ENCODE data around the gene SLC30A10. TPM values are rescaled to one million over a fixed set of nuclear protein-coding genes. Genes with fewer than 3 reads are reported as not detected.
"Not testable (repeated sequence)": the region's sequence is repeated elsewhere in the genome, so short reads cannot be mapped to it uniquely, and the experiment has no call there.

The SLC30A10 gene
- total RNA-seq, 2 experiments from 2014 or later = not detected

DNA sequence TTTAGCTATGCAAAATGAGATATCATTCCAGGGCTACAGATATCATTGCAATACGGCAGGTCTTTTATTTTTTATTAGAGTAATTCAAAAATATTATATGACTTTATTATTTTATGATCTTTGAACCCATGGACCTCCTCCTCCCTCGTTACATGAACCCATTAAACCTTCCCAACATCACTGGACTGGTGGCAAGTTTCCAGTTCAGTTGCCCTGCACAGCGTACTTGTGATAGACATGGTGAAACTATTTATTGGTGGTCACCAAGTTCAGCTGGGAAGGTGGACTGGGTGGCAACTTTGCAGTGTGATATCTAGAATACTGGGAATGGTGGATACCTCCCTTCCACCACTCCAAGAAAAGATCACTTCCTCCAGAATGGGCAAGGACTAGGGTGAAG is 52.5 kb downstream of the SLC30A10 start:
- ChIA-PET POLR2A (interaction anchor here (0.7 kb wide), 1 partner anchor 50 kb away, joined by 4 read pairs; no protein-coding TSS in a partner anchor), CTCF (ENCODE audit: unreplicated experiment) (no interaction called here)
- no peak overlapping the region for H3K4me3 ChIP-seq (ENCODE audit: low read depth, low read length, poor library complexity, severe bottlenecking)
- no peak overlapping the region for H3K4me2 ChIP-seq (ENCODE audit: low read length)
- BruUV-seq (replicated peaks) = no TSS peak
- no peaks in the 10 kb centered on the region for H3K9me2 ChIP-seq (ENCODE audit: insufficient read depth, low read length)
- no peak overlapping the region for H3K27ac ChIP-seq (ENCODE audit: low read depth, low read length, poor library complexity, severe bottlenecking)
- H3K79me2 ChIP-seq (ENCODE audit: insufficient read depth, low read depth, low read length) = no peaks in the 10 kb centered on the region
- H4K20me1 ChIP-seq (ENCODE audit: insufficient read depth, low read length) = no peaks in the 10 kb centered on the region
- no peaks in the 10 kb centered on the region for H3K4me1 ChIP-seq (ENCODE audit: insufficient read depth, low read length, poor library complexity, severe bottlenecking)
- intact Hi-C loops (cut with micrococcal nuclease; ENCODE audit: unreplicated experiment) = no loop called here
- no peak for DNase-seq (ENCODE audit: low spot score)
- H2AFZ ChIP-seq (ENCODE audit: low read length) = no peak overlapping the region
- H3K9me3 ChIP-seq (ENCODE audit: low read length) = no peaks in the 10 kb centered on the region
- TF ChIP-seq, protein P1, sequence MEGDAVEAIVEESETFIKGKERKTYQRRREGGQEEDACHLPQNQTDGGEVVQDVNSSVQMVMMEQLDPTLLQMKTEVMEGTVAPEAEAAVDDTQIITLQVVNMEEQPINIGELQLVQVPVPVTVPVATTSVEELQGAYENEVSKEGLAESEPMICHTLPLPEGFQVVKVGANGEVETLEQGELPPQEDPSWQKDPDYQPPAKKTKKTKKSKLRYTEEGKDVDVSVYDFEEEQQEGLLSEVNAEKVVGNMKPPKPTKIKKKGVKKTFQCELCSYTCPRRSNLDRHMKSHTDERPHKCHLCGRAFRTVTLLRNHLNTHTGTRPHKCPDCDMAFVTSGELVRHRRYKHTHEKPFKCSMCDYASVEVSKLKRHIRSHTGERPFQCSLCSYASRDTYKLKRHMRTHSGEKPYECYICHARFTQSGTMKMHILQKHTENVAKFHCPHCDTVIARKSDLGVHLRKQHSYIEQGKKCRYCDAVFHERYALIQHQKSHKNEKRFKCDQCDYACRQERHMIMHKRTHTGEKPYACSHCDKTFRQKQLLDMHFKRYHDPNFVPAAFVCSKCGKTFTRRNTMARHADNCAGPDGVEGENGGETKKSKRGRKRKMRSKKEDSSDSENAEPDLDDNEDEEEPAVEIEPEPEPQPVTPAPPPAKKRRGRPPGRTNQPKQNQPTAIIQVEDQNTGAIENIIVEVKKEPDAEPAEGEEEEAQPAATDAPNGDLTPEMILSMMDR (conservative IDR thresholded peaks at IDR 0.05; ENCODE audit: low read length) = no peak
- no peak for TF ChIP-seq EZH2phosphoT487 (IDR thresholded peaks at IDR 0.05; ENCODE audit: borderline replicate concordance, low read depth, low read length)
- no peaks in the 10 kb centered on the region for H3K36me3 ChIP-seq (ENCODE audit: insufficient read depth, low read length)

DNA sequence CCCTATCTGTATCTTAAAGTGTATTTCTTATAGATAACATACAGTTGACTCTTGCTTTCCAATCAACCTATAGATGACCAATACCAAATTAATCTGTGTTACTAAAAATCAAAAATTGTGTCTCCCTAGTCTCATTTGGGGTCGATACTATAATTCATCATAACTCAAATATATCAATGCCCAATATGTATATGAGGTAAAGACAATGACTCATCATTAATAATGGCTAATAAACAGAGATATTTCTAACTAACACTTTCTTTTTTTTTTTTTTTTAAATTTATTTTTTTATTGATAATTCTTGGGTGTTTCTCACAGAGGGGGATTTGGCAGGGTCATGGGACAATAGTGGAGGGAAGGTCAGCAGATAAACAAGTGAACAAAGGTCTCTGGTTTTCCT is 55.8 kb downstream of the SLC30A10 start:
- CTCF ChIA-PET (ENCODE audit: unreplicated experiment); DNase-seq (ENCODE audit: low spot score); H3K36me3 ChIP-seq (ENCODE audit: insufficient read depth, low read length); H3K4me2 ChIP-seq (ENCODE audit: low read length); intact Hi-C loops (cut with micrococcal nuclease; ENCODE audit: unreplicated experiment); H3K4me1 ChIP-seq (ENCODE audit: insufficient read depth, low read length, poor library complexity, severe bottlenecking); BruUV-seq (replicated peaks); H3K9me3 ChIP-seq (ENCODE audit: low read length); POLR2A ChIA-PET; H3K4me3 ChIP-seq (ENCODE audit: low read depth, low read length, poor library complexity, severe bottlenecking); H4K20me1 ChIP-seq (ENCODE audit: insufficient read depth, low read length); H3K9me2 ChIP-seq (ENCODE audit: insufficient read depth, low read length); H3K79me2 ChIP-seq (ENCODE audit: insufficient read depth, low read depth, low read length); H3K27ac ChIP-seq (ENCODE audit: low read depth, low read length, poor library complexity, severe bottlenecking); H2AFZ ChIP-seq (ENCODE audit: low read length): not testable (repeated sequence)

DNA sequence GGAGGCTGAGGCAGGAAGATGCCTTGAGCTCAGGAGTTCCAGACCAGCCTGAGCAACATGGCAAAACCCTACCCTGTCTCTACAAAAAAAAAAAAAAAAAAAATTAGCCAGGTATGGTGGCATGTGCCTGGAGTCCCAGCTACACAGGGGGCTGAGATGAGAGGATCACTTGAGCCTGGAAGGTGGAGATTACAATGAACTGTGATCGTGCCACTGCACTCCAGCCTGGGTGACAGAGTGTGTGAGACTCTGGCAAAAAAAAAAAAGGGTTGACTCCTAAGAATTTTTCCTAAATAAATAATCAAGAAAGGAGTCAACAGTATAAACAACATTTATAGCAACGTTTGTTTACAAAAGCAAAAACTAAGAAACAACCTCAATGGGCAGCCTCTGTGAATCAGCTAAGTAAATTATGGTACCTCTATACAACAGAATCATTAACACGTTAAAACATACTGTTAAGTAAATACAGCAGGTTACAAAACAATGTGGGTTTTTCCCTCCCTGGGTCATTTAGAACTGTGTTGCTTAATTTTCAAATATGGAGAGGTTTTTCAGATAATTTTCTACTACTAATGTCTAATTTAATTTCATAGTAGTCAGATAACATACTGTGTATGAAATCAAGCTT is 56.8 kb downstream of the SLC30A10 start:
- BruUV-seq (replicated peaks) = no TSS peak

DNA sequence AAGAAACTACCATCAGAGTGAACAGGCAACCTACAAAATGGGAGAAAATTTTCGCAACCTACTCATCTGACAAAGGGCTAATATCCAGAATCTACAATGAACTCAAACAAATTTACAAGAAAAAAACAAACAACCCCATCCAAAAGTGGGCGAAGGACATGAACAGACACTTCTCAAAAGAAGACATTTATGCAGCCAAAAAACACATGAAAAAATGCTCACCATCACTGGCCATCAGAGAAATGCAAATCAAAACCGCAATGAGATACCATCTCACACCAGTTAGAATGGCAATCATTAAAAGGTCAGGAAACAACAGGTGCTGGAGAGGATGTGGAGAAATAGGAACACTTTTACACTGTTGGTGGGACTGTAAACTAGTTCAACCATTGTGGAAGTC is 59.7 kb downstream of the SLC30A10 start:
- H3K4me3 ChIP-seq (ENCODE audit: low read depth, low read length, poor library complexity, severe bottlenecking); H3K36me3 ChIP-seq (ENCODE audit: insufficient read depth, low read length); POLR2A ChIA-PET; H3K4me1 ChIP-seq (ENCODE audit: insufficient read depth, low read length, poor library complexity, severe bottlenecking); H2AFZ ChIP-seq (ENCODE audit: low read length); CTCF ChIA-PET (ENCODE audit: unreplicated experiment); H3K4me2 ChIP-seq (ENCODE audit: low read length); H3K79me2 ChIP-seq (ENCODE audit: insufficient read depth, low read depth, low read length); H4K20me1 ChIP-seq (ENCODE audit: insufficient read depth, low read length); BruUV-seq (replicated peaks); H3K27ac ChIP-seq (ENCODE audit: low read depth, low read length, poor library complexity, severe bottlenecking); DNase-seq (ENCODE audit: low spot score); H3K9me3 ChIP-seq (ENCODE audit: low read length); H3K9me2 ChIP-seq (ENCODE audit: insufficient read depth, low read length); intact Hi-C loops (cut with micrococcal nuclease; ENCODE audit: unreplicated experiment): not testable (repeated sequence)

More for the DNA sequence above, 56.8 kb downstream of the SLC30A10 start:
- DNase-seq (ENCODE audit: low spot score) = no peak
- TF ChIP-seq, protein P1 (conservative IDR thresholded peaks at IDR 0.05; ENCODE audit: low read length) = no peak
- no peak for TF ChIP-seq EZH2phosphoT487 (IDR thresholded peaks at IDR 0.05; ENCODE audit: borderline replicate concordance, low read depth, low read length)
- no peaks in the 10 kb centered on the region for H3K9me2 ChIP-seq (ENCODE audit: insufficient read depth, low read length)
- CTCF ChIA-PET (ENCODE audit: unreplicated experiment) = no interaction called here
- H3K4me2 ChIP-seq (ENCODE audit: low read length) = no peak overlapping the region
- H3K27ac ChIP-seq (ENCODE audit: low read depth, low read length, poor library complexity, severe bottlenecking) = no peak overlapping the region
- POLR2A ChIA-PET = interaction anchor here (1.3 kb wide), 1 partner anchor 9 kb away, joined by 4 read pairs; no protein-coding TSS in a partner anchor
- no peaks in the 10 kb centered on the region for H4K20me1 ChIP-seq (ENCODE audit: insufficient read depth, low read length)
- no peaks in the 10 kb centered on the region for H3K4me1 ChIP-seq (ENCODE audit: insufficient read depth, low read length, poor library complexity, severe bottlenecking)
- H3K36me3 ChIP-seq (ENCODE audit: insufficient read depth, low read length) = no peaks in the 10 kb centered on the region
- no peaks in the 10 kb centered on the region for H3K9me3 ChIP-seq (ENCODE audit: low read length)
- no peak overlapping the region for H2AFZ ChIP-seq (ENCODE audit: low read length)
- no peak overlapping the region for H3K4me3 ChIP-seq (ENCODE audit: low read depth, low read length, poor library complexity, severe bottlenecking)
- intact Hi-C loops (cut with micrococcal nuclease; ENCODE audit: unreplicated experiment) = no loop called here
- H3K79me2 ChIP-seq (ENCODE audit: insufficient read depth, low read depth, low read length) = no peaks in the 10 kb centered on the region

All from OCI-LY7 (cell line).